PC-3 (cell line): ENCODE measurements around the gene GTF2F2.

Experiments
- CTCF ChIP-seq: fragments of 300-600 bp; sonication (generic); conservative IDR thresholded peaks from 2 replicates; pipeline ENCODE4 v1.5.1; 2017; ENCODE audit warnings: antibody characterized with exemption, low read depth, mild to moderate bottlenecking, low read length
- EZH2 ChIP-seq: fragments of 300-600 bp; sonication (generic); IDR thresholded peaks from one replicate; pipeline ENCODE4 v1.6.1; 2017; ENCODE audit warnings: antibody characterized with exemption, mild to moderate bottlenecking, low read length; ENCODE audit not compliant: unreplicated experiment

- TF ChIP-seq EZH2 (no peak), CTCF (no peak)
Measured at GRCh38 chr13:45325806-45326205, 205.5 kb downstream of the GTF2F2 start.
